HG03378 (cell line): Measurements from ENCODE around the gene DSC3.

Source experiments
- ATAC-seq: cut with Tn5 transposase; IDR thresholded peaks from one replicate; pipeline ENCODE4 v1.9.1; 2021; ENCODE audit warnings: mild to moderate bottlenecking, moderate library complexity; ENCODE audit not compliant: unreplicated experiment

DSC3 gene

GRCh38 chr18:31042406-31043181 lies at the start of gene DSC3:
Gene DSC3, minus strand, starts transcription at chr18:31042742. Its CDS starts 82 bp downstream, at chr18:31042660.
- ATAC-seq, result no peak

GRCh38 chr18:31091350-31091749 lies 48.8 kb upstream of the DSC3 start:
- no peak for ATAC-seq

GRCh38 chr18:31088532-31088931 lies 46.0 kb upstream of the DSC3 start:
- no peak for ATAC-seq

- no peak for ATAC-seq
Measured at GRCh38 chr18:31079973-31080372, 37.4 kb upstream of the DSC3 start.

- no peak for ATAC-seq
Measured at GRCh38 chr18:31077878-31078277, 35.3 kb upstream of the DSC3 start.

GRCh38 chr18:31072175-31072574 lies 29.6 kb upstream of the DSC3 start:
- ATAC-seq, result no peak

GRCh38 chr18:31070206-31070605 lies 27.7 kb upstream of the DSC3 start:
- ATAC-seq, result no peak

- ATAC-seq, result no peak
Measured at GRCh38 chr18:31066266-31066665, 23.7 kb upstream of the DSC3 start.

GRCh38 chr18:31065036-31065773 lies 22.7 kb upstream of the DSC3 start:
- no peak for ATAC-seq

- peak; percentile 70 for ATAC-seq
Measured at GRCh38 chr18:31064130-31064529, 21.6 kb upstream of the DSC3 start.

GRCh38 chr18:31061945-31062344 lies 19.4 kb upstream of the DSC3 start:
- ATAC-seq, result peak; percentile 76

- ATAC-seq, result no peak
Measured at GRCh38 chr18:31058897-31059296, 16.4 kb upstream of the DSC3 start.

GRCh38 chr18:31057917-31058316 lies 15.4 kb upstream of the DSC3 start:
- ATAC-seq, result no peak

- ATAC-seq, result no peak
Measured at GRCh38 chr18:31057051-31057450, 14.5 kb upstream of the DSC3 start.

- no peak for ATAC-seq
Measured at GRCh38 chr18:31056296-31056695, 13.8 kb upstream of the DSC3 start.

GRCh38 chr18:31050635-31051034 lies 8.1 kb upstream of the DSC3 start:
- no peak for ATAC-seq

GRCh38 chr18:31049189-31049588 lies 6.6 kb upstream of the DSC3 start:
- no peak for ATAC-seq

GRCh38 chr18:31048216-31048615 lies 5.7 kb upstream of the DSC3 start:
- no peak for ATAC-seq

- ATAC-seq, result no peak
Measured at GRCh38 chr18:31046916-31047315, 4.4 kb upstream of the DSC3 start.

- no peak for ATAC-seq
Measured at GRCh38 chr18:31045599-31045998, 3.1 kb upstream of the DSC3 start.

- no peak for ATAC-seq
Measured at GRCh38 chr18:31044926-31045325, 2.4 kb upstream of the DSC3 start.

GRCh38 chr18:31043709-31044108 lies 1.2 kb upstream of the DSC3 start:
- ATAC-seq, result no peak
